ENCODE measurements around the gene ATP6V0D1.

ATP6V0D1 gene

DNA sequence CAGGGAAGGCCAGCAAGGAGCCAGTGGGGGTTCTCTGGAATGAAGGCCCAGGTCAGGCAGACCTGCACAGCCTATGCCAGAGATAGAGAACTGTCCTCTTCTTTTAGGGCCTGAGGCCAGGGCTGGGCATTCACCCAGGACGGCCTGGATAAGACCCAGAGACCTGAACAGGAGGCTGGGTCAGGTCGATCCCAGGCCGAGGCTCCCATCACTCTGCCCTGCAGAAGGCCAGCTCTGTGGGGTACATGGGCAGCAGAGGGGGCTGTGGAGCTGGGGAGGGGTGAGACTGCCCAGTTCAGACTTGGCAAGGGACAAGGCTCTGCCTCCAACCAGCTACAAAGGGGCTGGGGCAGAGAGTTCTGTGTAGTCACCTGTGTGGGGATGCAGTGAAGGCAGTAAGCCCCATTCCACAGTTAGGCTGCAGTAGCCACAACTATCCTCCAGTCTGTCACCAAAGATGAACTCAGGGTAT lies 35.5 kb downstream of the ATP6V0D1 start:
- peaks cover 19% of the 10 kb centered on the region for H3K4me1 ChIP-seq (ENCODE audit: control insufficient read depth, insufficient read depth, low read length)
- 88 to 89% methylated on average over 3 of the region's 3 CpGs for WGBS, 2 experiments

DNA sequence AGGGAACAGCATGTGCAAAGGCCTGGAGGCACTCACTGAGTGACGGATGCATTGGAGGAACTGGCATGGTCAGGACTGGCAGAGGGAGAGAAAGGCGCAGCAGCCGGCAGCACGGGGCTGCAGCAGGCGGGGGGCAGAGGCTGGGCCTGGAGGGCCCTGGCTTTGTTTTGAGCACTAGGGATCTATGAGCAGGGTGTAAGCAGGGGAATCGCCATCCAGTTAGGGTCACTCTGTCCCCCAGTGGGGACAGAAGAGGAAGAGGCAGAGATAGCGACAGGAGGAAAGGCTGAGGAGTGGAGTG lies 35.9 kb downstream of the ATP6V0D1 start:
- no peak overlapping the region for H3K4me3 ChIP-seq (ENCODE audit: insufficient read depth, low read depth, low read length)
- no peaks in the 10 kb centered on the region for H3K36me3 ChIP-seq (ENCODE audit: control insufficient read depth, insufficient read depth, low read length)
- H3K4me1 ChIP-seq (ENCODE audit: control insufficient read depth, insufficient read depth, low read length): peaks cover 19% of the 10 kb centered on the region
- no peak overlapping the region for H3K27ac ChIP-seq (ENCODE audit: insufficient read depth, low read depth, low read length, poor library complexity, severe bottlenecking)
- no peaks in the 10 kb centered on the region for H3K27me3 ChIP-seq (ENCODE audit: control insufficient read depth, insufficient read depth, low read length, poor library complexity, severe bottlenecking)
- H3K9me3 ChIP-seq (ENCODE audit: control insufficient read depth, low read length): no peaks in the 10 kb centered on the region
- 92 to 96% methylated on average over 7 of the region's 7 CpGs for WGBS, 2 experiments

More for the DNA sequence above, 35.5 kb downstream of the ATP6V0D1 start:
- Histone ChIP-seq H3K27ac (ENCODE audit: insufficient read depth, low read depth, low read length, poor library complexity, severe bottlenecking) (no peak overlapping the region), H3K36me3 (ENCODE audit: control insufficient read depth, insufficient read depth, low read length) (no peaks in the 10 kb centered on the region), H3K4me3 (ENCODE audit: insufficient read depth, low read depth, low read length) (no peak overlapping the region), H3K9me3 (ENCODE audit: control insufficient read depth, low read length) (no peaks in the 10 kb centered on the region), H3K27me3 (ENCODE audit: control insufficient read depth, insufficient read depth, low read length, poor library complexity, severe bottlenecking) (no peaks in the 10 kb centered on the region)

DNA sequence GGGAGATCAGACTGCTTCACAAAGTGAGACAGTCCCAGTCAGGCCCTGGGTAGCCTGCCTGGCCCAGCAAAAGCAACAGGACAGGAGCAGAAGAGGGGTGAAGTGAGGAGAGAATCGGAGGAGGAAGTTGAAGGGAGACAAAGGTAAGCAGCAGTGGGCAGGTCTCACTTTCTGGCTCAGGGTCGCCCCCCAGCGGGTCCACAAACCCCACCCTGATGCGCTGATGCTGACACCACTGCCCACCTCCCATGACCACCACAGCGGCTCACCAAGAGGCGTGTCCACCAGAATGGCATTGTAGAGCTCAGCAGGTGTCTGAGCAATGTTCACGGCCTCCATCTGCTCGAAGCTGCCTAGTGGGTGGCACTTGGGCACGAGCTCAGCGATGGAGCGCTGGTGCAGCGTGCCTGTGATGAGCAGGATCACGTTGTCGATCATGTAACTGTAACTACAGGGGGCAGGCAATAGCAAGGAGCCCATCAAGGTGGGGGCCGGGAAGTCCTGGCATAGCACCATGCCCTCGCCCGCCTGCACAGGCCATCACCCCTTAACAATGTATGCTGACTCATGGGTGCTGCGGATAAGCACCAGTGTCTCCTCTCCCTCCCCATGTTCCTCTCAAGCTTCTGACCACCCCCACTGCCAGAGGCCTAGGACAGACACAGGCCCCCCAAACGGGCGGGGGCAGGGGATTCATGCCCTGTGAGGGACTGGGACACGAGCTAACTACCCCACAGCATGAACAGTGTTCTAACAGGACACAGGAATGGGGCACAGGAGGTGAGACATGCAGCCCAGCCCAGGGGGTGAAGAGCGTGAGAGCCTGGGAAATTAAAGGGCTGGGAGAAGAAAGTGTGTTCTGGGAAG lies 36.5 kb downstream of the ATP6V0D1 start:
- Histone ChIP-seq H3K4me1 (ENCODE audit: control insufficient read depth, insufficient read depth, low read length) (peaks cover 19% of the 10 kb centered on the region), H3K27me3 (ENCODE audit: control insufficient read depth, insufficient read depth, low read length, poor library complexity, severe bottlenecking) (no peaks in the 10 kb centered on the region), H3K36me3 (ENCODE audit: control insufficient read depth, insufficient read depth, low read length) (no peaks in the 10 kb centered on the region), H3K27ac (ENCODE audit: insufficient read depth, low read depth, low read length, poor library complexity, severe bottlenecking) (no peak overlapping the region), H3K9me3 (ENCODE audit: control insufficient read depth, low read length) (no peaks in the 10 kb centered on the region), H3K4me3 (ENCODE audit: insufficient read depth, low read depth, low read length) (no peak overlapping the region)
- WGBS, 2 experiments: 80 to 82% methylated on average over 22 of the region's 22 CpGs

DNA sequence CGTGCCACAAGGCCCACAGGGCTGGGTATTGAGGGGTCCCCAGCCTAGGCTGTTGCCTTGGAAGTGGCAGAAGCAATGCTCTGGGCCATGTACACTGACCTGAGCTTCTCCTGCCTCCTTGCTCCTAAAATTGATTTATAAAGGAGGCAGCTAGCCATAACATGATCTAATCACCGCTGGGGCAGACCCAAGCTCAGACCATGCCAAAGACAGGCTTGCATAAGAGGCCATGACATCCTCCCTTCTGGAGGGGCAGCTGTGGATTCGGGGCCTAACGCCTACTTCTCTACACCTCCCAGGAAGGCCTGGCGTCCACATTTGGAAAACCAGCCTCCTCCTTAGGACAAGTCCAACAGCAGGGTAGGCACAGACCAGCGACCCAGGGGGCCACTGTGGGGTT lies 37.7 kb downstream of the ATP6V0D1 start:
- H3K9me3 ChIP-seq (ENCODE audit: control insufficient read depth, low read length): no peaks in the 10 kb centered on the region
- peaks cover 19% of the 10 kb centered on the region for H3K4me1 ChIP-seq (ENCODE audit: control insufficient read depth, insufficient read depth, low read length)
- H3K27ac ChIP-seq (ENCODE audit: insufficient read depth, low read depth, low read length, poor library complexity, severe bottlenecking): no peak overlapping the region
- H3K4me3 ChIP-seq (ENCODE audit: insufficient read depth, low read depth, low read length): no peak overlapping the region
- H3K36me3 ChIP-seq (ENCODE audit: control insufficient read depth, insufficient read depth, low read length): peaks cover 7% of the 10 kb centered on the region
- H3K27me3 ChIP-seq (ENCODE audit: control insufficient read depth, insufficient read depth, low read length, poor library complexity, severe bottlenecking): no peaks in the 10 kb centered on the region
- WGBS, 2 experiments: 94 to 98% methylated on average over 6 of the region's 6 CpGs

DNA sequence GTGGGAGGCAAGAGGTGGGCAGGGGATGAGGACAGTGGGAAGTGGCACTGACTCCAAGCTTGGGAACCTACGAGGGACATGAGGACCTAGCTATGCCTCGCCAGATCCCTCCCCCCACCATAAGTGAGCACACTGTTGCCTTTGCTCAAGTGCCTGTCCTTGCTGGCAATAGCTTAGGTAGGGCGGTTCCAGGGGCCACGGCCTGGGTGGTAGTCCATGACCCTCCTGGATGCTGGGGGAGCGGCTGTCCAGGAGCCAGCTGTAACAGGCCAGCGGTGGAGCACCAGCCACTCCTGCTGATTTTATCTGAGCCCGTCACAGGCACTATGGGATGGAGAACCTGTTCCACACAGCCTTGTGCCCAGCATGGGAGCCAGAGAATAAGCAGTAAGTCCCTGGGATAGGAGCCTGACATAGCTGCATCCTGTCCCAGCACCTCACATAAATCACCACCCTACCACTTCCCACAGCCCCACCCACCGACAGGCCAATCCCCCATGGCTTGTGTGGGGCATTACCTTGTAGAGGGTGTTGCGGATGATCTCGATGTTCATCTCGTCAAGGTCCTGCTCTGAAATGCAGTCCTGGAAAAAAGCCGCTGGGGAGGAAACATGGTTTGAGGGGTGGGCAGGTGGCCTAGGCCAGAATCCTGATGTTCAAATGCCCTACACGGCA lies 38.2 kb downstream of the ATP6V0D1 start:
- Histone ChIP-seq H3K27me3 (ENCODE audit: control insufficient read depth, insufficient read depth, low read length, poor library complexity, severe bottlenecking) (no peaks in the 10 kb centered on the region), H3K4me3 (ENCODE audit: insufficient read depth, low read depth, low read length) (no peak overlapping the region), H3K27ac (ENCODE audit: insufficient read depth, low read depth, low read length, poor library complexity, severe bottlenecking) (no peak overlapping the region), H3K36me3 (ENCODE audit: control insufficient read depth, insufficient read depth, low read length) (peaks cover 10% of the 10 kb centered on the region), H3K4me1 (ENCODE audit: control insufficient read depth, insufficient read depth, low read length) (peaks cover 19% of the 10 kb centered on the region), H3K9me3 (ENCODE audit: control insufficient read depth, low read length) (no peaks in the 10 kb centered on the region)
- WGBS, 2 experiments: 92 to 96% methylated on average over 13 of the region's 13 CpGs

DNA sequence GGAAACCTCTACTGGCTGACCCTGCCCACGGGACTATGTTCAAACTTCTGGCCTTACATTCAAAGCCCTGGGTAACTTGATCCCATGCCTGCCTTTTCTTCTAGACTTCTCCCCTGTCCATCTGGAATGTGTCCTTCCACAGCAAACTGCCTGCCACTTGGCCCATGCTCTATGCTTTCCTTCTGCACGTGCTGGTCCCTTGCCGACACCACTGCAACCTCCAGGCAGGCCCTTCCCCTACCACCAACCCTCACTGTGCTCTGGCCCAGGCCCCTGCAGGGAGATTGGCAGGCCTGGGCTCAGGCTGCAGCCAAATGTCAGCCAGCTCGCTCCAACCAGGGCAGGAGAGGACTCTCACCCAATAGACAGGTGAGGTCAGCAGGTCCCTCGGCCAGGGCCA lies 39.0 kb downstream of the ATP6V0D1 start:
- no peaks in the 10 kb centered on the region for H3K9me3 ChIP-seq (ENCODE audit: control insufficient read depth, low read length)
- 71 to 75% methylated on average over 5 of the region's 5 CpGs for WGBS, 2 experiments
- no peaks in the 10 kb centered on the region for H3K27me3 ChIP-seq (ENCODE audit: control insufficient read depth, insufficient read depth, low read length, poor library complexity, severe bottlenecking)
- H3K27ac ChIP-seq (ENCODE audit: insufficient read depth, low read depth, low read length, poor library complexity, severe bottlenecking): no peak overlapping the region
- H3K4me3 ChIP-seq (ENCODE audit: insufficient read depth, low read depth, low read length): no peak overlapping the region
- peaks cover 10% of the 10 kb centered on the region for H3K36me3 ChIP-seq (ENCODE audit: control insufficient read depth, insufficient read depth, low read length)
- H3K4me1 ChIP-seq (ENCODE audit: control insufficient read depth, insufficient read depth, low read length): peaks cover 19% of the 10 kb centered on the region

DNA sequence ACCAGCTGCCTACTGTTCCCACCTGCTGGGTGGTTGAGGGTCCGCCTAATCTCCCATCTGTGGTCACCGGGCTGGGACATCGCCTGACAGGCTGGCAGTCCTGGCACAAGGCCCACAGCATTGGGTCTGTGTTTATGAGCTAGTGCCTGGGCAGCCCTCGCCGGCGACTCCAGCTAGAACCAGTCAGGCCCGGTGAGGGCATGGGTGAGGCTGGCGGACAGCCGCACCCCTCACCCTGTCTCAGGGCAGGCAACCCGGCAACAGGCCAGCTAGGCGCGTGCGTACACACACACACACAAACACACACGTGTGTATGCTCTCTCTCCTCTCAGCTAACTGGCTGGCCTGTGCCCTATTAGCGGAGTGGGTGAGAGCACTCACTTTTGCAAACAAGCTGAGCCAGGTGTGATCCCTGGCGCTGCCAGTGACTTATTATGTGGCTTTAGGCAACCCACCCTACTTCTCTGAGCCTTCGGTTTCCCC lies 39.6 kb downstream of the ATP6V0D1 start:
- Histone ChIP-seq H3K4me1 (ENCODE audit: control insufficient read depth, insufficient read depth, low read length) (peaks cover 19% of the 10 kb centered on the region), H3K27ac (ENCODE audit: insufficient read depth, low read depth, low read length, poor library complexity, severe bottlenecking) (no peak overlapping the region), H3K4me3 (ENCODE audit: insufficient read depth, low read depth, low read length) (no peak overlapping the region), H3K27me3 (ENCODE audit: control insufficient read depth, insufficient read depth, low read length, poor library complexity, severe bottlenecking) (no peaks in the 10 kb centered on the region), H3K9me3 (ENCODE audit: control insufficient read depth, low read length) (no peaks in the 10 kb centered on the region), H3K36me3 (ENCODE audit: control insufficient read depth, insufficient read depth, low read length) (peaks cover 10% of the 10 kb centered on the region)
- 96% methylated on average over 17 of the region's 17 CpGs for WGBS, 2 experiments

DNA sequence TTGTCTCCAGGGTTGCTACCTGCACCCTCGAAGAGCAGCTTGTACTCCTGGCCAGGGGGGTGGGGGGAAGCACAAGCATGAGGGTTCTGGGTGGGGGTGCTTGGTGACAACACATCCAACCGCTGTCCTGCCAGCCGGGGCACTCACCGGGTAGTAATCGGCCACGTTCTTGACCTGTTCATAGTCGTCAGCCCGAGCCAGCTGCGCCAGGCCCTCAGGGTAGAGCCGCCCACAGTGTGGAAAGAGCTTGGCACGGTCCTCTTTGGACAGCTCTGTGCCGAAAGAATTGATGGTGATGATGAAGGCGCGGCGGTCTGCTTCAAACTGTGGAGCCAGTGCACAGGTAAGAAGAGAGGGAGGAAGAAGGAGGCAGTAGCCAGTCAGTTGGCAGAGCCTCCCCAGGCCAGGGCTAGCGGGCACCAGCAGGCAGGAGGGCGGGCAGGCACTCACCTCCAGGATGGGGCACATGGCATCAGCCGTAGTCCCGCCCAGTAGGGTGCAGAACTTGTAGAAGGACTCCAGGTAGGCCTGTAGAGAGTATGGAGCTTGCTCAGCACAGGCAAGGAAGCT lies 42.0 kb downstream of the ATP6V0D1 start:
- no peaks in the 10 kb centered on the region for H3K9me3 ChIP-seq (ENCODE audit: control insufficient read depth, low read length)
- peaks cover 10% of the 10 kb centered on the region for H3K36me3 ChIP-seq (ENCODE audit: control insufficient read depth, insufficient read depth, low read length)
- no peak overlapping the region for H3K27ac ChIP-seq (ENCODE audit: insufficient read depth, low read depth, low read length, poor library complexity, severe bottlenecking)
- H3K4me1 ChIP-seq (ENCODE audit: control insufficient read depth, insufficient read depth, low read length): peaks cover 15% of the 10 kb centered on the region
- 93 to 97% methylated on average over 19 of the region's 19 CpGs for WGBS, 2 experiments
- H3K4me3 ChIP-seq (ENCODE audit: insufficient read depth, low read depth, low read length): no peak overlapping the region
- no peaks in the 10 kb centered on the region for H3K27me3 ChIP-seq (ENCODE audit: control insufficient read depth, insufficient read depth, low read length, poor library complexity, severe bottlenecking)

DNA sequence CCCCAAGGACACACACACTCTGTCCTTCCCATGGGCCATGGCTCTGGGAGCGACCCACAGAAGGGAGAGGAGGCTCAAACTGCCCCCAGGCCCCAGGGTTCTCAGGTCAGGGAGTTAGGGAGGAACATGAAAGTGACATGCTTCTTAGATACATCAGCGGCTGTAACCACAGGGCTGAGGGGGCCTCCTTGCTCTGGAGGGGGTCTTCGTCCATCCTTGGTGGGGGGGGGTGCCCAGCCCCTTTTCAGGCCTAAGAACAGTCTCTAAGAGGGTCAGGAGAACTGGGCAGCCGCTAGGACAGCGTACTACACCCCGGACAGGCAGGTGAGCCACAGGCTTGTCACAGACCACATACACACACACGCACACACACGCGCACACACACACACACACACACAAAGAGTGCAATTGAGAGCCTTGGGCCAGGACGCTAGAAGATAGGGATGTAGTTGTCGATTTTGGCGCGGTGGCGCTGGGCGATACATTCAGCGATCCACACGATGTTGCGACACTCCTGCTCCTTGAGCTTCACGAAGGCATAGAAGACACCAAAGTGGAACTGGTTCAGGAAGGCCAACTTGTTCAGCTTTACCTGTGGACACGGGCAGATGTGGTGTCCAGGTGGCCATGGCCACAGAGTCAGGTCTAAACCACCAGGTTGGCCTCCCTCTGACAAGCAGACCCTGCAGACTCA lies 42.7 kb downstream of the ATP6V0D1 start:
- H3K27ac ChIP-seq (ENCODE audit: insufficient read depth, low read depth, low read length, poor library complexity, severe bottlenecking): no peak overlapping the region
- WGBS, 2 experiments: 91 to 94% methylated on average over 20 of the region's 20 CpGs
- H3K4me1 ChIP-seq (ENCODE audit: control insufficient read depth, insufficient read depth, low read length): peaks cover 15% of the 10 kb centered on the region
- peaks cover 10% of the 10 kb centered on the region for H3K36me3 ChIP-seq (ENCODE audit: control insufficient read depth, insufficient read depth, low read length)
- no peaks in the 10 kb centered on the region for H3K9me3 ChIP-seq (ENCODE audit: control insufficient read depth, low read length)
- H3K4me3 ChIP-seq (ENCODE audit: insufficient read depth, low read depth, low read length): no peak overlapping the region
- no peaks in the 10 kb centered on the region for H3K27me3 ChIP-seq (ENCODE audit: control insufficient read depth, insufficient read depth, low read length, poor library complexity, severe bottlenecking)

DNA sequence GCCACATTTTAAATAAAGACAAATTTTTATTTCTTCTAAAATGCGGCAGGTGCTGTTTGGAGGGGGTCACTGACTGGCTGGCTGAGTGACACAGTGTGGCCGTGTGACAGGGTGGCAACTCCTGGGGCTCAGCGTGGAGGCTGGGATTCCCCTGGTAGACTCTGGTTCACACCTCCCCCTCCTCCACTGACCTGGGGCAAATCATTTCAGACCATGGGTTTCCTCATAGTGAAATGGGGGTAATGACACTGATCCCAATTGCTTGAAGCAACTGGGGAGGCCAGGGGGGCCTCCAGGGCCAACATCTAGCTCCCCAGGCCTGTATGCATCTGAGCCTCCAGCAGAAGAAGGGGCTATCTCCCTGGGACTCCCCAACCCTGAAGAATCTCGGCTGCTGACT lies 43.4 kb downstream of the ATP6V0D1 start:
- no peak overlapping the region for H3K4me3 ChIP-seq (ENCODE audit: insufficient read depth, low read depth, low read length)
- H3K27ac ChIP-seq (ENCODE audit: insufficient read depth, low read depth, low read length, poor library complexity, severe bottlenecking): no peak overlapping the region
- peaks cover 4% of the 10 kb centered on the region for H3K27me3 ChIP-seq (ENCODE audit: control insufficient read depth, insufficient read depth, low read length, poor library complexity, severe bottlenecking)
- 93 to 99% methylated on average over 4 of the region's 4 CpGs for WGBS, 2 experiments
- no peaks in the 10 kb centered on the region for H3K9me3 ChIP-seq (ENCODE audit: control insufficient read depth, low read length)
- peaks cover 17% of the 10 kb centered on the region for H3K4me1 ChIP-seq (ENCODE audit: control insufficient read depth, insufficient read depth, low read length)
- H3K36me3 ChIP-seq (ENCODE audit: control insufficient read depth, insufficient read depth, low read length): peaks cover 10% of the 10 kb centered on the region

All from ectodermal cell (in vitro differentiated cells).